Stomach (tissue), 9 donors: ENCODE data around the gene JPH2. TPM values are rescaled to one million over a fixed set of nuclear protein-coding genes. Genes with fewer than 3 reads are reported as not detected.

ENCODE experiments used
- DNase-seq, 2 donors: peaks; one replicate each; pipeline versions ENCODE4 v3.0.0 to v3.0.0-alpha.2; 2013 to 2019
- H3K27ac ChIP-seq, 5 donors: fragments of 200-600 bp in 4 of 5; sonication (generic) in 4 of 5; one replicate each; pipeline ENCODE4 v1.5.1; 2013 to 2019; ENCODE audit warnings: mild to moderate bottlenecking in 1 of 5, moderate library complexity in 1 of 5
- H3K27me3 ChIP-seq, 3 donors: fragments of 200-600 bp; sonication (generic); one replicate each; pipeline ENCODE4 v1.5.1; 2017 to 2019; ENCODE audit warnings: mixed run types in 1 of 3
- H3K36me3 ChIP-seq, 4 donors: fragments of 200-600 bp; sonication (generic); 1 replicate in 3 of 4; 2 replicates in 1 of 4; pipeline ENCODE4 v1.5.1; 2016 to 2019
- H3K4me1 ChIP-seq, 4 donors: fragments of 200-600 bp; sonication (generic); one replicate each; pipeline ENCODE4 v1.5.1; 2016 to 2019
- H3K4me3 ChIP-seq, 4 donors: fragments of 200-600 bp; sonication (generic) in 3 of 4; one replicate each; pipeline ENCODE4 v1.5.1; 2016 to 2019; ENCODE audit warnings: mild to moderate bottlenecking in 1 of 4
- H3K9me3 ChIP-seq, 4 donors: fragments of 200-600 bp; sonication (generic); one replicate each; pipeline ENCODE4 v1.5.1; 2016 to 2019
- EP300 ChIP-seq: sonication (generic); formaldehyde crosslinking; IDR thresholded peaks from one replicate; pipeline ENCODE4 v1.6.1; 2017; ENCODE audit warnings: antibody characterized with exemption
- POLR2A ChIP-seq, 4 donors: fragments of 450-650 bp; IDR thresholded peaks; one replicate each; pipeline ENCODE4 v1.6.1; 2016; ENCODE audit warnings: antibody characterized with exemption in 4 of 4, control low read depth in 2 of 4, mild to moderate bottlenecking in 1 of 4, moderate library complexity in 1 of 4
- POLR2AphosphoS5 ChIP-seq, 3 donors: sonication (generic); formaldehyde crosslinking; IDR thresholded peaks; one replicate each; pipeline ENCODE4 v1.6.1; 2016; ENCODE audit warnings: antibody characterized with exemption in 3 of 3
- WGBS, 5 donors: extraction: QIAGEN DNeasy Blood & Tissue Kit in 3 of 5; methylation state at CpG; one replicate each; pipeline versions ENCODE4 v1.1.5 to v1.1.7; 2013 to 2018; 5-methylcytosine and 5-hydroxymethylcytosine counted together
- intact Hi-C: fragments of 100-400 bp; cut with DNase I; formaldehyde crosslinking; loops from one replicate; pipeline ENCODE4 v1.15.1; 2023; ENCODE audit warnings: low total_unique reads
- polyA plus RNA-seq, 3 donors: library from polyadenylated mRNA; stranded (reverse); fragments of 200-250 nt; gene quantifications; one replicate each; pipeline ENCODE4 v1.2.3, GENCODE V29; 2013
- total RNA-seq, 5 donors: library from RNA; depleted of rRNA; stranded (reverse); fragments of >200 nt; gene quantifications; one replicate each; pipeline versions ENCODE4 v1.1.0 to v1.2.3, GENCODE V29; 2014 to 2016
- TF ChIP-seq, protein P1 (sequence below), 7 experiments: fragments of 450-650 bp in 4 of 7; fragments of 200-600 bp in 3 of 7; sonication (generic) in 3 of 7; IDR thresholded peaks; one replicate each; pipeline ENCODE4 v1.5.1; 2016 to 2019; ENCODE audit warnings: antibody characterized with exemption in 7 of 7, control low read depth in 2 of 7, mild to moderate bottlenecking in 1 of 7
- donor health status: healthy with polysubstance abuse.
- donor health status: Bipolar disorder and iron deficiency.
- donor health status: healthy.

The JPH2 gene
- total and polyA plus RNA-seq, 8 donors, result 0.15 to 51.9 (median 10.9) TPM

DNA sequence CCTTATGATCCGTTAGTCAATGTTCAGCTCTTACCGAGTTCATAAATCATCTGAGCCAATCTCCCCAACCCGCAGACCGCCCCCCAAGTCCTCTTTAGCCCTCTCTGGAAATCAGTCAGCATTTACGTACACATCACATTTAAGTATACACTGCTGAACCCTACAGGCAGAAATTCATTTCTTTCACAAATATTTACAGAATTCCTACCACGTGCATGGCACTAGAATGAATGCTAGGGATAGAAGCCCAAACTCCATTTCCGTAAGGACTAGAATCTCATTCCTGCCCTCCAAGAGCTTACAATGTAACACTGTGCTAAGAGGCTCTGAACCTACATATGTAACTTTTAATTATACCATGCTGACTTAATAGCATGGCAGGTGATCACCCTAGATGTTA is 21.8 kb upstream of the JPH2 start:
- Histone ChIP-seq H3K27ac (peak overlapping the region in 4 of 5 donors; percentile 38 to 99 (median 96)), H3K36me3 (peaks cover 0 to 25% (median 22%) of the 10 kb centered on the region in 4 donors), H3K27me3 (no peaks in the 10 kb centered on the region), H3K4me1 (peaks cover 39 to 75% (median 65%) of the 10 kb centered on the region in 4 donors), H3K9me3 (no peaks in the 10 kb centered on the region), H3K4me3 (peak overlapping the region; percentile 85 to 99 (median 92))
- intact Hi-C loops, result no loop called here
- DNase-seq, result peak in 1 of 2 donors; percentile 38
- 8 to 19% (median 15%) methylated on average over 7 of the region's 7 CpGs for WGBS, 5 donors
- no peak for TF ChIP-seq POLR2AphosphoS5 (IDR thresholded peaks at IDR 0.05)
- no peak for TF ChIP-seq POLR2A (IDR thresholded peaks at IDR 0.05)
- TF ChIP-seq EP300, result no peak
- TF ChIP-seq, protein P1, sequence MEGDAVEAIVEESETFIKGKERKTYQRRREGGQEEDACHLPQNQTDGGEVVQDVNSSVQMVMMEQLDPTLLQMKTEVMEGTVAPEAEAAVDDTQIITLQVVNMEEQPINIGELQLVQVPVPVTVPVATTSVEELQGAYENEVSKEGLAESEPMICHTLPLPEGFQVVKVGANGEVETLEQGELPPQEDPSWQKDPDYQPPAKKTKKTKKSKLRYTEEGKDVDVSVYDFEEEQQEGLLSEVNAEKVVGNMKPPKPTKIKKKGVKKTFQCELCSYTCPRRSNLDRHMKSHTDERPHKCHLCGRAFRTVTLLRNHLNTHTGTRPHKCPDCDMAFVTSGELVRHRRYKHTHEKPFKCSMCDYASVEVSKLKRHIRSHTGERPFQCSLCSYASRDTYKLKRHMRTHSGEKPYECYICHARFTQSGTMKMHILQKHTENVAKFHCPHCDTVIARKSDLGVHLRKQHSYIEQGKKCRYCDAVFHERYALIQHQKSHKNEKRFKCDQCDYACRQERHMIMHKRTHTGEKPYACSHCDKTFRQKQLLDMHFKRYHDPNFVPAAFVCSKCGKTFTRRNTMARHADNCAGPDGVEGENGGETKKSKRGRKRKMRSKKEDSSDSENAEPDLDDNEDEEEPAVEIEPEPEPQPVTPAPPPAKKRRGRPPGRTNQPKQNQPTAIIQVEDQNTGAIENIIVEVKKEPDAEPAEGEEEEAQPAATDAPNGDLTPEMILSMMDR (IDR thresholded peaks at IDR 0.05), result no peak

- H3K4me1 ChIP-seq, result peaks cover 40 to 81% (median 70%) of the 10 kb centered on the region in 4 donors
- no peaks in the 10 kb centered on the region for H3K9me3 ChIP-seq
- intact Hi-C loops, result no loop called here
- peak overlapping the region in 3 of 4 donors; percentile 85 to 95 (median 88) for H3K4me3 ChIP-seq
- H3K27me3 ChIP-seq, result no peaks in the 10 kb centered on the region
- WGBS, 5 donors, result 28 to 42% (median 36%) methylated on average over 7 of the region's 7 CpGs
- TF ChIP-seq POLR2AphosphoS5 (IDR thresholded peaks at IDR 0.05) (no peak), POLR2A (IDR thresholded peaks at IDR 0.05) (no peak), EP300 (no peak)
- TF ChIP-seq, protein P1 (IDR thresholded peaks at IDR 0.05), result no peak
- peaks cover 0 to 25% (median 22%) of the 10 kb centered on the region in 4 donors for H3K36me3 ChIP-seq
- H3K27ac ChIP-seq, result peak overlapping the region in 3 of 5 donors; percentile 38 to 99 (median 97)
- no peak for DNase-seq
Measured at GRCh38 chr20:44208165-44208564, 21.2 kb upstream of the JPH2 start.

GRCh38 chr20:44207126-44207723 is 20.2 kb upstream of the JPH2 start:
- H3K27ac ChIP-seq, result peak overlapping the region in 3 of 5 donors; percentile 32 to 99 (median 97)

GRCh38 chr20:44206132-44206531 is 19.1 kb upstream of the JPH2 start:
- intact Hi-C loops, result no loop called here
- Histone ChIP-seq H3K4me1 (peaks cover 31 to 84% (median 65%) of the 10 kb centered on the region in 4 donors), H3K27ac (peak overlapping the region in 2 of 5 donors; percentile 74 to 82), H3K4me3 (no peak overlapping the region), H3K9me3 (no peaks in the 10 kb centered on the region), H3K36me3 (peaks cover 14 to 43% (median 40%) of the 10 kb centered on the region in 4 donors), H3K27me3 (no peaks in the 10 kb centered on the region)
- no peak for DNase-seq
- TF ChIP-seq EP300 (no peak), POLR2A (IDR thresholded peaks at IDR 0.05) (no peak), POLR2AphosphoS5 (IDR thresholded peaks at IDR 0.05) (no peak)
- TF ChIP-seq, protein P1 (IDR thresholded peaks at IDR 0.05), result no peak

More at GRCh38 chr20:44207126-44207723, 20.2 kb upstream of the JPH2 start:
- 30 to 49% (median 37%) methylated on average over 3 of the region's 3 CpGs for WGBS, 5 donors
- no peak for DNase-seq
- peak overlapping the region in 1 of 4 donors; percentile 95 for H3K4me3 ChIP-seq
- peaks cover 4 to 32% (median 29%) of the 10 kb centered on the region in 4 donors for H3K36me3 ChIP-seq
- TF ChIP-seq POLR2AphosphoS5 (IDR thresholded peaks at IDR 0.05) (no peak), EP300 (no peak), POLR2A (IDR thresholded peaks at IDR 0.05) (no peak)
- TF ChIP-seq, protein P1 (IDR thresholded peaks at IDR 0.05), result no peak
- H3K4me1 ChIP-seq, result peaks cover 40 to 86% (median 71%) of the 10 kb centered on the region in 4 donors
- no peaks in the 10 kb centered on the region for H3K9me3 ChIP-seq
- intact Hi-C loops, result no loop called here
- H3K27me3 ChIP-seq, result no peaks in the 10 kb centered on the region
